ENCODE results near the gene FBXO34. TPM values are rescaled to one million over a fixed set of nuclear protein-coding genes. Genes with fewer than 3 reads are reported as not detected.
"Not testable (repeated sequence)": the region's sequence is repeated elsewhere in the genome, so short reads cannot be mapped to it uniquely, and the experiment has no call there.

Gene FBXO34
- total RNA-seq, 1 donor from 2014 or later = 27.0 TPM

DNA sequence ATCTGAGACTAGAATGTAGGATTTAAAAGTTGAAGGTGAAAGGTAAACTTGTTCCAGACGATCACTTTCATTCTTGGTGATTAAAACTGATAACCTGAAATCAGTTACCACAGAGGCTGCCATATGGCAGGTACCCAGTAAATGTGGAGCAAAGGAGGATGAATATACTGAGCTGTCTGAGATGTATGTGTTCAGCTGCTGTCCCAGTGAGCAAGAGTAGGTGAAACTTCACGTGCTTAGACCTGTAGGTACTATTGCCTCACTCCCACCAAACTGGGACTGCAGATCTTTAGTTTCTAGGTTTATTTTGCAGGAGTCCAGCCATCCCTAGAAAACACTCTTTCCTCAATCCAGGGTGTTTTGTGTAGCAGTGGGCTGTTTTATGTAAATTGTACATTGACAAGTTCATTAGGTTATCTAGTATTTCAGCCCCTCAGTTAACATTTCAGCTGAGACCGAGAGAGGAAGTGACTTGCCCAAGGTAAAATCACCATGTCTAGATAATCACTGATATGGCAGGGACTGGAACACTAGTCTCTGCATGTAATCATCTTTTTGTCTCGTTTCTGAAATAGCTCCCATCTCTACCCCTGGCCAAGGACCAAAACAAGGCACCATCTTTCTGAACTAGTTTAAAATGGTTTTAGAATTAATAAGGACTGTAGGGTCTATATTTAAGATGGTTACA is 77.7 kb downstream of the FBXO34 start:
- DNase-seq (ENCODE audit: low spot score) = no peak

- no peak for DNase-seq (ENCODE audit: low spot score)
Measured at GRCh38 chr14:55349565-55349964, 78.3 kb downstream of the FBXO34 start.

DNA sequence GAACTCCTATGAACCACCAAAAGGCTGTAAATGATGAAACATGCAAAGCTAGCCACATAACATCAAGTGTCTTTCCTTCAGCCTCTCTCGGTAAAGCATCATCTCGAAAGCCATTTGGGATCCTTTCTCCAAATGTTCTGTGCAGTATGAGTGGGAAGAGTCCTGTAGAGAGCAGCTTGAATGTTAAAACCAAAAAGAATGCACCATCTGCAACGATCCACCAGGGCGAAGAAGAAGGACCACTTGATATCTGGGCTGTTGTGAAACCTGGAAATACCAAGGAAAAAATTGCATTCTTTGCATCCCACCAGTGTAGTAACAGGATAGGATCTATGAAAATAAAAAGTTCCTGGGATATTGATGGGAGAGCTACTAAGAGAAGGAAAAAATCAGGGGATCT is 79.2 kb downstream of the FBXO34 start:
- DNase-seq (ENCODE audit: low spot score) = no peak

DNA sequence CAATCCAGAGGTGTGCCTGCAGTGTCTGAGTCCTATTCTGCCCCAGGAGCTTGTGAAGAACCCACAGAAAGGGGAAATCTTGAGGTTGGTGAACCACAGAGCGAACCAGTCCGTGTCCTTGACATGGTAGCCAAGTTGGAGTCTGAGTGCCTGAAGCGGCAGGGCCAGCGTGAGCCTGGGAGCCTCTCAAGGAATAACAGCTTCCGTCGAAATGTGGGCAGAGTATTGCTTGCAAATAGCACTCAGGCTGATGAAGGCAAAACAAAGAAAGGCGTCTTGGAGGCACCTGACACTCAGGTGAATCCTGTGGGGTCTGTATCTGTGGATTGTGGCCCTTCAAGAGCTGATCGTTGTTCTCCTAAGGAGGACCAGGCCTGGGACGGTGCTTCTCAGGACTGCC is 79.9 kb downstream of the FBXO34 start:
- no peak for DNase-seq (ENCODE audit: low spot score)

GRCh38 chr14:55352201-55352600 is 81.0 kb downstream of the FBXO34 start:
- DNase-seq (ENCODE audit: low spot score) = no peak

- no peak for DNase-seq (ENCODE audit: low spot score)
Measured at GRCh38 chr14:55353686-55354467, 82.7 kb downstream of the FBXO34 start.

DNA sequence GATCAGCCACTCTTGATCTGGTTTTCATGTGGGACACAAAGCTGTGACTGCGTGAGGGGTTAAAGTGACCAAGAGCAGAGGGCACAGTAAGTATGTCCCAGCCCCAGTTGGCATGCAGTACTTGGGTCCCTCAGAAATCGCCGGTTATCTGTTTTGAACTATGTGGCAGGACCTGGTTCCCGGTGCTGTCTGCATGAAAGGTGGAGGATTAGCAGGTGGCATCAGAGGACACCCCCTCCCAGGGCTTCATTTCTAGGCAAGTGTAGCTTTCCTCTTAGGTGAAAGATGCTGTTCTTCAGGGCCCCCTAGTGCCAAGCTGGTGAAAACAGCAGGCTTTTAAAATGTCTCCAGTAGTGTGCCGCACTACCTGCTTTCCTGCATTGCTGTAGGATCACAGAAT is 83.3 kb downstream of the FBXO34 start:
- peak; percentile 48 for DNase-seq (ENCODE audit: low spot score)

DNA sequence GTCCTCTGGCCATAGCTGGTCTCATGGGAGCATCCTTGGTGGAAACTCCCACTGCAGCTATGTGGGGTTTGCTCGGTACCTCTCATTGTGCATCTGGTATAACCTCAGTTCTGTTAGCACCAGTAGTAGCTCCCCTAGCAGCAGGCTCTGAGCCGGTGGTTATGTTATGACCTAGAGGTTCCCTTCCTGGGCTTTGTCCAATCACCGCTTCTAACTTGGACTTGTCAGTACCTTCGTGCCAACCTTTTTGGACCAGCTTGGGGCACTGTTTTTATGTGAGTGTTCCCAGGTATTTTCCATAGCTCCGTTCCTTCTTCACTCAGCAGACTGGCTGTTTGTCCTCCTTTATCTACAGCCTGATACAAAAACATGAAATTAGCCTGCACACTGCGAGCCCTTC is 84.7 kb downstream of the FBXO34 start:
- no peak for DNase-seq (ENCODE audit: low spot score)

- no peak for DNase-seq (ENCODE audit: low spot score)
Measured at GRCh38 chr14:55356913-55357312, 85.7 kb downstream of the FBXO34 start.

DNA sequence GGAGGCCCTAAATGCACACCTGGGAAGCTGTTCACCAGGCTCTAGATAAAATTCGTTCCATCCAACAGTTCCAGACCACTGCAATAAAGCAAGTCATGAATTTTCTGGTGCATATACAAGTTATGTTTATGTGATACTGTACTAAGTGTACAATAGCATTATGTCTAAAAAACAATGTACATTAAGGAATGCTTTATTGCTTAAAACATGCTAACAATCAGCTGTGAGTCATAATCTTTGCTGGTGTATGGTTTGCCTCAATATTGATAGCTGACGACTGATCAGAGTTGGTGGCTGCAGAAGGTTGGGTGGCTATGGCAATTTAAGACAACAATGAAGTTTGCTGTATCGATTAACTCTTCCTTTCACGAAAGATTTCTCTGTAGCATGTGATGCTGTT is 88.1 kb downstream of the FBXO34 start:
- DNase-seq (ENCODE audit: low spot score) = no peak

- no peak for DNase-seq (ENCODE audit: low spot score)
Measured at GRCh38 chr14:55361190-55361589, 90.0 kb downstream of the FBXO34 start.

- no peak for DNase-seq (ENCODE audit: low spot score)
Measured at GRCh38 chr14:55366271-55366670, 95.0 kb downstream of the FBXO34 start.

GRCh38 chr14:55370883-55371455 is 99.7 kb downstream of the FBXO34 start:
- no peak for DNase-seq (ENCODE audit: low spot score)

- no peak for DNase-seq (ENCODE audit: low spot score)
Measured at GRCh38 chr14:55372423-55372822, 101.2 kb downstream of the FBXO34 start.

DNA sequence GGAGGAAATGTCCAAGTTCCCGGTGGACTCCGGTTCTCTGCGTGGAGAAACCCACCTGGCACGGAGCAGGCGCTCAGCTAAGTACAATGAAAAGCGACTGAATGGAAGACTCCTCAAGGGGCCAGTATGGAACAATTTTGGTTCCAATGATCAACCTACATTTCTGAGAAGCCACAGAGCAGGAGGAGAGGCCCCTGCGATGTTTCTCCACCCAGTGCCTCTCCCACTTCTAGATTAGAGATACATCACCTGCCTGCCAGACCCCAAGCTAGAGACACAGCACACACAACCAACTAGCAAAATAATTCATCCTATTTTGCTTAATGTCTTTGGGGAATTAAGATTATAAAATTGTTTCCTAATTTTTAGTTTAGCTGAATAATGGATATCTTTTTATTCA is 101.6 kb downstream of the FBXO34 start:
- DNase-seq (ENCODE audit: low spot score) = no peak

DNA sequence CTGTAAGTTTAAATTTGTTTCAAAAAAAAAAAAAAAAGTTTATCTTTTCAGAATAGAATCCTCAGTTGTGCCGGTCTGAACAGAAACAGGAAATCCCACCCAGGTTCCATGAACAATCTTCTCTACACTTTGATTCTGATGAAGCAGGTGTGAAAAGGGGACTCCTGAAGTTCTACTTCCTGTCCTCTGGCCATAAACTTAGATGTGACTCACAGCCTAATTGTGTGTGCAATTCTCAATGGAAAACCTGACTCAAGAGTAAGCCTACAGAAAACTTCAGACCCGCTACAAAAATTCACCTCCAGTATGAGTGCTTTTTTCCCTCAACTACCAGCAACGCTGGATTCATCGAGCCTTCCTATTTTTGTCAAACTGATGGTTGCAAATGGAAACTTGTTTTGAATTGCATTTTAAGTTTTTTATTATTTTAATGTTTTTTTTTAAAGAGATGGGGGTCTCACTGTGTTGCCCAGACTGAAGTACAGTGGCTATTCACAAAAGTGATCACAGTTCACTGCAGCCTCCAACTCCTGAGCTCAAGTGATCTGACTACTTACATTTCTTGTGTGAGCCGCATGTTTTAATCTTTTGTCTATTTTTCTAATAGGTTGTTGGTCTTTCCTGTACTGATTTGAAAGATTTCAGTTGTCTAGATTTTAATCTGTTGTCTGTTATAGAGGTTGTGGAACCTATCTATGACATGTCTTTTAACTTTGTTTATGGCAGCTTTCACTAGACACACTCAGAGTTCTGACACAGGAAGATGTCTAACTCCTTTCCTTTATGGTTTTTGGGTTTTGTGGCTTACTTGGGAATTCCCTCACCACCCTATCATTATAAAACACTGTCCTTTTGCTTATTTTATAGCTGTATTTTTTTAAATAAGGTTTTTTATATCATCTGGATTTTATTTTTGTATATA is 102.8 kb downstream of the FBXO34 start:
- DNase-seq (ENCODE audit: low spot score) = no peak

- no peak for DNase-seq (ENCODE audit: low spot score)
Measured at GRCh38 chr14:55374771-55375170, 103.5 kb downstream of the FBXO34 start.

- DNase-seq (ENCODE audit: low spot score) = no peak
Measured at GRCh38 chr14:55377236-55377635, 106.0 kb downstream of the FBXO34 start.

DNA sequence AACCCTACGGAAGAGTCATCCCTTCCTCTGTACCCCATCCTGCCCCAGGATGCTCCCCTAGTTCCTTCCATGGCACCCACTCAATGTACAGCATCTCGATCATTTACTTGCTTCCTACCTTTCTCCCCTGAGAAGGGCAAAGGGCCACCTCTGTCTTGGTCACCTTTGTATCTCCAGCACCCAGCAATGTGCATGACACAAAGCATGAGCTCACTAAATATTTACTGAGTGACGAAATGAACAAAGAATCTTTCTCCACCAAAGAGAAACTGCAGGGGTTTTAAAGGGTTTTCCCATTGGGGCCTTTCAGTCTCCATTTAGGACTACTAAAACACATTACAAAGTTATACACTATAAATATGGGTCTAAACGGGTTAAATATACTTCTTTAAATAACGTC is 109.8 kb downstream of the FBXO34 start:
- DNase-seq (ENCODE audit: low spot score) = no peak

- DNase-seq (ENCODE audit: low spot score) = no peak
Measured at GRCh38 chr14:55381561-55381960, 110.3 kb downstream of the FBXO34 start.

DNA sequence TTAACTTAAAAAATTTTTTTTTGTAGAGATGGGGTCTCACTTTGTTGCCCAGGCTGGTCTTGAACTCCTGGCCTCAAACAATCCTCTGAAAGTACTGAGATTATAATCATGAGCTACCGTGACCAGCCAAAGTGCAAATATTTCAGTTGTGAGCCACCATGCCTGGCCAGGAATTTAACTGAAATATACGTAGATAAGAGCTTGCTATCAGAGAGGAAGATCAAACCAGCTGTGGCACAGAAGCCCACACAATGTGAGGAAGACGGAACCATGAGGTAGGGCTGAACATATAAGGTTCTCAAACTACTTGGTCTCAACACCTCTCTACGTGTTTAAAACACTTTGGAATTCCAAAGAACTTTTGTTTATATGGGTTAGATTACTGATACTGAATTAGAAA is 111.3 kb downstream of the FBXO34 start:
- no peak for DNase-seq (ENCODE audit: low spot score)

- not testable (repeated sequence) for DNase-seq (ENCODE audit: low spot score)
Measured at GRCh38 chr14:55383056-55383466, 111.8 kb downstream of the FBXO34 start.

All from mucosa of gallbladder (tissue), 1 donor.